Right lobe of liver (tissue), 6 donors: Measurements from ENCODE around the gene MAP3K2. TPM values are rescaled to one million over a fixed set of nuclear protein-coding genes. Genes with fewer than 3 reads are reported as not detected.
A peak's percentile ranks its signal among the peaks of the same experiment; 100 is the strongest.

Experiments used
- ATAC-seq, 4 donors: fragments of 200-7000 bp; cut with Tn5 transposase; one replicate each; pipeline ENCODE4 v1.9.1; 2020; ENCODE audit warnings: mild to moderate bottlenecking in 4 of 4, moderate library complexity in 4 of 4
- DNase-seq, 3 donors: peaks; one replicate each; pipeline ENCODE4 v3.0.0-alpha.2; 2020
- H3K27ac ChIP-seq, 3 donors: fragments of 200-600 bp; one replicate each; pipeline ENCODE4 v1.8.0; 2022
- H3K27me3 ChIP-seq, 2 donors: fragments of 200-600 bp; one replicate each; pipeline ENCODE4 v1.8.0; 2022
- H3K36me3 ChIP-seq, 4 donors: fragments of 200-600 bp; sonication (generic) in 1 of 4; one replicate each; pipeline versions ENCODE4 v1.5.1 to v1.8.0; 2017 to 2022; ENCODE audit warnings: control low read depth in 1 of 4
- H3K4me1 ChIP-seq, 4 donors: fragments of 200-600 bp; sonication (generic) in 1 of 4; one replicate each; pipeline versions ENCODE4 v1.5.1 to v1.8.0; 2017 to 2022; ENCODE audit warnings: control low read depth in 1 of 4
- H3K4me3 ChIP-seq, 3 donors: fragments of 200-600 bp; one replicate each; pipeline ENCODE4 v1.8.0; 2022
- H3K9me3 ChIP-seq, 4 donors: fragments of 200-600 bp; sonication (generic) in 1 of 4; one replicate each; pipeline versions ENCODE4 v1.5.1 to v1.8.0; 2017 to 2022; ENCODE audit warnings: control low read depth in 1 of 4
- CTCF ChIP-seq, 4 donors: fragments of 200-600 bp in 3 of 4; fragments of 450-650 bp in 1 of 4; IDR thresholded peaks; one replicate each; pipeline versions ENCODE4 v1.5.1 to v1.8.0; 2016 to 2022; ENCODE audit warnings: antibody characterized with exemption in 4 of 4, mild to moderate bottlenecking in 2 of 4
- POLR2A ChIP-seq: fragments of 450-650 bp; IDR thresholded peaks from one replicate; pipeline ENCODE4 v1.6.1; 2017; ENCODE audit warnings: antibody characterized with exemption, mild to moderate bottlenecking
- WGBS: methylation state at CpG from one replicate; pipeline ENCODE4 v1.1.6; 2018; ENCODE audit warnings: low coverage, low lambda C conversion rate; ENCODE audit not compliant: insufficient coverage; ENCODE audit errors: missing lambda C conversion rate; 5-methylcytosine and 5-hydroxymethylcytosine counted together
- intact Hi-C, 2 donors: fragments of 100-400 bp; cut with DNase I; formaldehyde crosslinking; loops; one replicate each; pipeline versions ENCODE4 v1.11.2 to v1.14.1; 2022
- total RNA-seq, 6 experiments: library from RNA; depleted of rRNA in 2 of 6; stranded (reverse); fragments of >200 nt in 2 of 6; fragmentation: NEBNext Ultra II Directional in 3 of 6; extraction: Animal tissue kit (Norgen Biotek cat#: 25700) in 3 of 6; gene quantifications; one replicate each; pipeline versions ENCODE4 v1.1.0 to v1.2.4, GENCODE V29; 2016 to 2023
- donor health status: DM: no; HTN: yes; CAD: no.
- donor health status: DM: no; HTN: no; CAD: no.
- donor health status: DM: no; HTN: no; CAD: no.
- donor health status: DM: no; HTN: yes; CAD: no.
- donor health status: DM: no; HTN: yes; CAD: no.

The MAP3K2 gene
- total RNA-seq, 6 experiments from 2014 or later: 28.6 to 45.1 (median 39.8) TPM

GRCh38 chr2:127308586-127309138, 79.1 kb downstream of the MAP3K2 start:
- intact Hi-C loops: no loop called here
- H3K36me3 ChIP-seq: peaks cover 0 to 52% (median 16%) of the 10 kb centered on the region in 4 donors
- WGBS: 88% methylated on average over 6 of the region's 7 CpGs
- H3K27ac ChIP-seq: no peak overlapping the region
- no peaks in the 10 kb centered on the region for H3K27me3 ChIP-seq
- ATAC-seq: no peak
- DNase-seq: no peak
- TF ChIP-seq POLR2A: no peak
- no peak for TF ChIP-seq CTCF (IDR thresholded peaks at IDR 0.05)
- H3K9me3 ChIP-seq: no peaks in the 10 kb centered on the region
- H3K4me1 ChIP-seq: no peaks in the 10 kb centered on the region
- H3K4me3 ChIP-seq: no peak overlapping the region

- peaks cover 0 to 29% (median 9%) of the 10 kb centered on the region in 4 donors for H3K36me3 ChIP-seq
- no peaks in the 10 kb centered on the region for H3K4me1 ChIP-seq
- WGBS: 36% methylated on average over 4 of the region's 4 CpGs
- DNase-seq: no peak
- H3K27ac ChIP-seq: no peak overlapping the region
- H3K9me3 ChIP-seq: no peaks in the 10 kb centered on the region
- TF ChIP-seq POLR2A (no peak), CTCF (IDR thresholded peaks at IDR 0.05) (no peak)
- intact Hi-C loops: no loop called here
- no peak overlapping the region for H3K4me3 ChIP-seq
- H3K27me3 ChIP-seq: no peaks in the 10 kb centered on the region
- peak in 3 of 4 donors; percentile 56 to 90 (median 67) for ATAC-seq
Observed at GRCh38 chr2:127305990-127306585, 81.7 kb downstream of the MAP3K2 start.

- no peak for ATAC-seq
- Histone ChIP-seq H3K27me3 (no peaks in the 10 kb centered on the region), H3K4me3 (no peak overlapping the region), H3K36me3 (peaks cover 0 to 4% (median 3%) of the 10 kb centered on the region in 4 donors), H3K9me3 (no peaks in the 10 kb centered on the region), H3K27ac (no peak overlapping the region), H3K4me1 (no peaks in the 10 kb centered on the region)
- intact Hi-C loops: no loop called here
- DNase-seq: no peak
- 92% methylated on average over 1 of the region's 1 CpG for WGBS
- TF ChIP-seq POLR2A (no peak), CTCF (IDR thresholded peaks at IDR 0.05) (no peak)
Observed at GRCh38 chr2:127302168-127302567, 85.6 kb downstream of the MAP3K2 start.

GRCh38 chr2:127293748-127294562, 93.8 kb downstream of the MAP3K2 start, which contains the start of gene ERCC3:
ERCC3 (minus strand) TSS chr2:127294144; CDS start chr2:127294081, 63 bp downstream.
- Histone ChIP-seq H3K36me3 (peaks cover 0 to 36% (median 13%) of the 10 kb centered on the region in 4 donors), H3K4me3 (peak within 1 kb of the TSS; percentile 90 to 98 (median 91)), H3K27me3 (no peaks in the 10 kb centered on the region), H3K27ac (peak within 1 kb of the TSS; percentile 19 to 62 (median 58)), H3K4me1 (peaks cover 0 to 11% (median 5%) of the 10 kb centered on the region in 4 donors), H3K9me3 (no peaks in the 10 kb centered on the region)
- intact Hi-C loops: no loop called here
- no peak for TF ChIP-seq CTCF (IDR thresholded peaks at IDR 0.05)
- peak; percentile 56 for TF ChIP-seq POLR2A
- peak; percentile 80 to 87 (median 85) for DNase-seq
- 5% methylated on average over 14 of the region's 55 CpGs for WGBS
- ATAC-seq: peak; percentile 95 to 97 (median 96)
